ENCODE data around the gene KANSL1L.
"Not testable (repeated sequence)": the region's sequence is repeated elsewhere in the genome, so short reads cannot be mapped to it uniquely, and the experiment has no call there.

The KANSL1L gene

GRCh38 chr2:210177115-210177514 lies 5.9 kb upstream of the KANSL1L start:
- H3K27me3 ChIP-seq (ENCODE audit: control insufficient read depth, insufficient read depth, low read length); H3K9me3 ChIP-seq (ENCODE audit: control insufficient read depth, insufficient read depth, low read depth, low read length): not testable (repeated sequence)
- 0 out of 2 replicates have a peak overlapping the region, but pooled peaks have one; percentile 38 for H3K27ac ChIP-seq (ENCODE audit: low read depth, low read length)

GRCh38 chr2:210174086-210174485 lies 2.9 kb upstream of the KANSL1L start:
- Histone ChIP-seq H3K4me3 (ENCODE audit: low read depth, low read length) (no peak overlapping the region), H3K27ac (ENCODE audit: low read depth, low read length) (no peak overlapping the region), H3K27me3 (ENCODE audit: control insufficient read depth, insufficient read depth, low read length) (no peaks in the 10 kb centered on the region), H3K4me1 (ENCODE audit: control insufficient read depth, insufficient read depth, low read length) (peaks cover 16% of the 10 kb centered on the region; the same call in 1 of the 2 replicates), H3K9ac (ENCODE audit: low read length) (no peak overlapping the region), H3K36me3 (ENCODE audit: control insufficient read depth, insufficient read depth, low read length) (no peaks in the 10 kb centered on the region), H3K9me3 (ENCODE audit: control insufficient read depth, insufficient read depth, low read depth, low read length) (no peaks in the 10 kb centered on the region)

More at GRCh38 chr2:210177115-210177514, 5.9 kb upstream of the KANSL1L start:
- H3K36me3 ChIP-seq (ENCODE audit: control insufficient read depth, insufficient read depth, low read length); H3K4me3 ChIP-seq (ENCODE audit: low read depth, low read length); H3K9ac ChIP-seq (ENCODE audit: low read length): not testable (repeated sequence)
- peaks cover 39% of the 10 kb centered on the region for H3K4me1 ChIP-seq (ENCODE audit: control insufficient read depth, insufficient read depth, low read length)

- Histone ChIP-seq H3K9ac (ENCODE audit: low read length) (no peak overlapping the region), H3K27ac (ENCODE audit: low read depth, low read length) (no peak overlapping the region), H3K4me1 (ENCODE audit: control insufficient read depth, insufficient read depth, low read length) (peaks cover 9% of the 10 kb centered on the region), H3K9me3 (ENCODE audit: control insufficient read depth, insufficient read depth, low read depth, low read length) (no peaks in the 10 kb centered on the region), H3K4me3 (ENCODE audit: low read depth, low read length) (peak overlapping the region; percentile 67), H3K36me3 (ENCODE audit: control insufficient read depth, insufficient read depth, low read length) (no peaks in the 10 kb centered on the region), H3K27me3 (ENCODE audit: control insufficient read depth, insufficient read depth, low read length) (no peaks in the 10 kb centered on the region)
Measured at GRCh38 chr2:210172219-210172575, 988 bp upstream of the KANSL1L start.

- Histone ChIP-seq H3K4me1 (ENCODE audit: control insufficient read depth, insufficient read depth, low read length) (peaks cover 9% of the 10 kb centered on the region), H3K27me3 (ENCODE audit: control insufficient read depth, insufficient read depth, low read length) (no peaks in the 10 kb centered on the region), H3K9ac (ENCODE audit: low read length) (peak overlapping the region; percentile 94), H3K4me3 (ENCODE audit: low read depth, low read length) (peak overlapping the region; percentile 84), H3K36me3 (ENCODE audit: control insufficient read depth, insufficient read depth, low read length) (no peaks in the 10 kb centered on the region), H3K27ac (ENCODE audit: low read depth, low read length) (peak overlapping the region; percentile 96), H3K9me3 (ENCODE audit: control insufficient read depth, insufficient read depth, low read depth, low read length) (no peaks in the 10 kb centered on the region)
Measured at GRCh38 chr2:210170446-210171303, 534 bp downstream of the KANSL1L start.

- peak overlapping the region; percentile 84 for H3K4me3 ChIP-seq (ENCODE audit: low read depth, low read length)
- peak overlapping the region; percentile 63 for H3K9ac ChIP-seq (ENCODE audit: low read length)
- H3K27me3 ChIP-seq (ENCODE audit: control insufficient read depth, insufficient read depth, low read length) = no peaks in the 10 kb centered on the region
- peaks cover 9% of the 10 kb centered on the region for H3K4me1 ChIP-seq (ENCODE audit: control insufficient read depth, insufficient read depth, low read length)
- no peaks in the 10 kb centered on the region for H3K36me3 ChIP-seq (ENCODE audit: control insufficient read depth, insufficient read depth, low read length)
- H3K9me3 ChIP-seq (ENCODE audit: control insufficient read depth, insufficient read depth, low read depth, low read length) = no peaks in the 10 kb centered on the region
- peak overlapping the region; percentile 3; the same call in 1 of the 2 replicates for H3K27ac ChIP-seq (ENCODE audit: low read depth, low read length)
Measured at GRCh38 chr2:210170196-210170445, 1.1 kb downstream of the KANSL1L start.

GRCh38 chr2:210169516-210170195 lies 1.6 kb downstream of the KANSL1L start:
- H3K9me3 ChIP-seq (ENCODE audit: control insufficient read depth, insufficient read depth, low read depth, low read length) = no peaks in the 10 kb centered on the region
- H3K9ac ChIP-seq (ENCODE audit: low read length) = peak overlapping the region; percentile 63
- H3K36me3 ChIP-seq (ENCODE audit: control insufficient read depth, insufficient read depth, low read length) = no peaks in the 10 kb centered on the region
- H3K27ac ChIP-seq (ENCODE audit: low read depth, low read length) = peak overlapping the region; percentile 3; the same call in 1 of the 2 replicates
- peak overlapping the region; percentile 84 for H3K4me3 ChIP-seq (ENCODE audit: low read depth, low read length)
- peaks cover 9% of the 10 kb centered on the region for H3K4me1 ChIP-seq (ENCODE audit: control insufficient read depth, insufficient read depth, low read length)
- no peaks in the 10 kb centered on the region for H3K27me3 ChIP-seq (ENCODE audit: control insufficient read depth, insufficient read depth, low read length)

- Histone ChIP-seq H3K9me3 (ENCODE audit: control insufficient read depth, insufficient read depth, low read depth, low read length) (no peaks in the 10 kb centered on the region), H3K27me3 (ENCODE audit: control insufficient read depth, insufficient read depth, low read length) (no peaks in the 10 kb centered on the region), H3K27ac (ENCODE audit: low read depth, low read length) (no peak overlapping the region), H3K4me3 (ENCODE audit: low read depth, low read length) (no peak overlapping the region), H3K9ac (ENCODE audit: low read length) (no peak overlapping the region), H3K4me1 (ENCODE audit: control insufficient read depth, insufficient read depth, low read length) (peaks cover 9% of the 10 kb centered on the region), H3K36me3 (ENCODE audit: control insufficient read depth, insufficient read depth, low read length) (no peaks in the 10 kb centered on the region)
Measured at GRCh38 chr2:210167227-210167626, 4.0 kb downstream of the KANSL1L start.

- no peaks in the 10 kb centered on the region for H3K27me3 ChIP-seq (ENCODE audit: control insufficient read depth, insufficient read depth, low read length)
- H3K9me3 ChIP-seq (ENCODE audit: control insufficient read depth, insufficient read depth, low read depth, low read length) = no peaks in the 10 kb centered on the region
- H3K27ac ChIP-seq (ENCODE audit: low read depth, low read length) = no peak overlapping the region
- H3K36me3 ChIP-seq (ENCODE audit: control insufficient read depth, insufficient read depth, low read length) = no peaks in the 10 kb centered on the region
- H3K4me1 ChIP-seq (ENCODE audit: control insufficient read depth, insufficient read depth, low read length) = no peaks in the 10 kb centered on the region
- no peak overlapping the region for H3K9ac ChIP-seq (ENCODE audit: low read length)
- no peak overlapping the region for H3K4me3 ChIP-seq (ENCODE audit: low read depth, low read length)
Measured at GRCh38 chr2:210162466-210163124, 8.6 kb downstream of the KANSL1L start.

GRCh38 chr2:210159059-210159458 lies 12.2 kb downstream of the KANSL1L start:
- Histone ChIP-seq H3K27me3 (ENCODE audit: control insufficient read depth, insufficient read depth, low read length) (no peaks in the 10 kb centered on the region), H3K4me3 (ENCODE audit: low read depth, low read length) (no peak overlapping the region), H3K9ac (ENCODE audit: low read length) (no peak overlapping the region), H3K27ac (ENCODE audit: low read depth, low read length) (no peak overlapping the region), H3K9me3 (ENCODE audit: control insufficient read depth, insufficient read depth, low read depth, low read length) (no peaks in the 10 kb centered on the region), H3K36me3 (ENCODE audit: control insufficient read depth, insufficient read depth, low read length) (peaks cover 7% of the 10 kb centered on the region; the same call in 1 of the 2 replicates), H3K4me1 (ENCODE audit: control insufficient read depth, insufficient read depth, low read length) (no peaks in the 10 kb centered on the region)

GRCh38 chr2:210158236-210158635 lies 13.0 kb downstream of the KANSL1L start:
- H3K27me3 ChIP-seq (ENCODE audit: control insufficient read depth, insufficient read depth, low read length) = no peaks in the 10 kb centered on the region
- H3K36me3 ChIP-seq (ENCODE audit: control insufficient read depth, insufficient read depth, low read length) = peaks cover 13% of the 10 kb centered on the region
- no peak overlapping the region for H3K4me3 ChIP-seq (ENCODE audit: low read depth, low read length)
- H3K27ac ChIP-seq (ENCODE audit: low read depth, low read length) = no peak overlapping the region
- H3K4me1 ChIP-seq (ENCODE audit: control insufficient read depth, insufficient read depth, low read length) = no peaks in the 10 kb centered on the region
- no peak overlapping the region for H3K9ac ChIP-seq (ENCODE audit: low read length)
- H3K9me3 ChIP-seq (ENCODE audit: control insufficient read depth, insufficient read depth, low read depth, low read length) = no peaks in the 10 kb centered on the region

GRCh38 chr2:210157526-210157925 lies 13.7 kb downstream of the KANSL1L start:
- Histone ChIP-seq H3K4me1 (ENCODE audit: control insufficient read depth, insufficient read depth, low read length) (no peaks in the 10 kb centered on the region), H3K9me3 (ENCODE audit: control insufficient read depth, insufficient read depth, low read depth, low read length) (no peaks in the 10 kb centered on the region), H3K27ac (ENCODE audit: low read depth, low read length) (no peak overlapping the region), H3K36me3 (ENCODE audit: control insufficient read depth, insufficient read depth, low read length) (peaks cover 15% of the 10 kb centered on the region), H3K4me3 (ENCODE audit: low read depth, low read length) (no peak overlapping the region), H3K9ac (ENCODE audit: low read length) (no peak overlapping the region), H3K27me3 (ENCODE audit: control insufficient read depth, insufficient read depth, low read length) (no peaks in the 10 kb centered on the region)
